GM19468 (cell line): ENCODE measurements around the gene KCNQ1OT1.
"Not testable (repeated sequence)": the region's sequence is repeated elsewhere in the genome, so short reads cannot be mapped to it uniquely, and the experiment has no call there.

ENCODE experiments used
- ATAC-seq: cut with Tn5 transposase; IDR thresholded peaks from one replicate; pipeline ENCODE4 v1.9.1; 2021; ENCODE audit warnings: mild to moderate bottlenecking, moderate library complexity, moderate number of reproducible peaks; ENCODE audit not compliant: unreplicated experiment; ENCODE audit errors: extremely low read depth

Gene KCNQ1OT1

DNA sequence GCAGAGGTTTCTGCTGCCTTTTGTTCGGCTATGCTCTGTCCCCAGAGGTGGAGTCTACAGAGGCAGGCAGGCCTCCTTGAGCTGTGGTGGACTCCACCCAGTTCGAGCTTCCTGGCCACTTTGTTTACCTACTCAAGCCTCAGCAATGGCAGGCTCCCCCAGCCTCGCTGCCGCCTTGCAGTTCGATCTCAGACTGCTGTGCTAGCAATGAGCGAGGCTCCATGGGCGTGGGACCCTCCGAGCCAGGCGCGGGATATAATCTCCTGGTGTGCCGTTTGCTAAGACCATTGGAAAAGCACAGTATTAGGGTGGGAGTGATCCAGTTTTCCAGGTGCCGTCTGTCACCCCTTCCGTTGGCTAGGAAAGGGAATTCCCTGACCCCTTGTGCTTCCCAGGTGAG lies 60.0 kb downstream of the KCNQ1OT1 start:
- ATAC-seq = not testable (repeated sequence)

DNA sequence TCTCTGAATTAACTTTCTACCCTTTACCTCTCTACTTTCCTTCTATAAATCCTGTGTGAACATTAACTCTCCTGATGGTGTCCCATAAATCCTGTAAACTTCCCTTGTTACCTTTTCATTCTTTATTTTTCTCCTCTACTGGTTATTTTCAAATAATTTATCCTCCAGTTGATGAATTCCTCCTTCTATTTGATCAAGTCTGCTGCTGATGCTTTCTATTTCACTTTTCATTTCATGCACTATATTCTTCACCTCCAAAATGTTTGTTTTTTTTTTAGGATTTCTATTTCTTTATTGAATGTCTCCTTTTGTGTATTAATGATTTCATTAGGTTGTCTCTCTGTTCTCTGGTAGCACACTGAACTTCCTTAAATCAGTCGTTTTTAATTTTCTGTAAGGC lies 68.6 kb downstream of the KCNQ1OT1 start:
- ATAC-seq = no peak

DNA sequence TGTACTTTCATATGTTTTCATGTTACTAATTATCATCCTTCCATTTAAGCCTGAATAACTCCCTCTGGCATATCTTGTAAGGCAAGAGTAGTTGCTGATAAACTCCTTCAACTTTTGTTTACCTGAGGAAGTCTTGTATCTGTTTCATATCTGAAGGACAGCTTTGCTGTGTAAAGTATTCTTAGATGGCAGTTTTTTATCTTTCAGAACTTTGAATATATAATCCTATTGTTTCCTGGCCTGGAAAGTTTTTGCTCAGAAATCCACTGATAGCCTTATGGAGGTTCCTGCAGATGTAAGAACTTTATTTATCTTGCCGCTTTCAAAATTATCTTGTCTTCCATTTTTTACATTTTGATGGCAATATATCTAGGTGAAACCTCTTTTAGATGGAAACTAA lies 69.1 kb downstream of the KCNQ1OT1 start:
- no peak for ATAC-seq

DNA sequence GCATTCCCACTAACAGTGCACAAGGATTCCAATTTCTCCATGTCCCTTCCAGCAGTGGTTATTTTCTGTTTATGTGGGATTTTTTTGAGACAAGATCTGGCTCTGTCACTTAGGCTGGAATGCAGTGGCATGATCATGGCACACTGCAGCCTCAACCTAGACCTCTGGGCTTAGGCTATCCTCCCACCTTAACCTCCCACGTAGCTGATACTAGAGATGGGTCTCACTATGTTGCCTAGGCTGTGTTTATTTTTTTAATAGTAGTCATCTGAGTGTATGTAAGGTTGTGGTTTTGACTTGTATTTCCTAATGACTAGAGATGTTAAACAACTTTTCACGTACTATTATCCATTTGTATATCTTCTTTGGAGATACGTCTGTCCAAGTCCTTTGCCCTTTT lies 74.6 kb downstream of the KCNQ1OT1 start:
- no peak for ATAC-seq

DNA sequence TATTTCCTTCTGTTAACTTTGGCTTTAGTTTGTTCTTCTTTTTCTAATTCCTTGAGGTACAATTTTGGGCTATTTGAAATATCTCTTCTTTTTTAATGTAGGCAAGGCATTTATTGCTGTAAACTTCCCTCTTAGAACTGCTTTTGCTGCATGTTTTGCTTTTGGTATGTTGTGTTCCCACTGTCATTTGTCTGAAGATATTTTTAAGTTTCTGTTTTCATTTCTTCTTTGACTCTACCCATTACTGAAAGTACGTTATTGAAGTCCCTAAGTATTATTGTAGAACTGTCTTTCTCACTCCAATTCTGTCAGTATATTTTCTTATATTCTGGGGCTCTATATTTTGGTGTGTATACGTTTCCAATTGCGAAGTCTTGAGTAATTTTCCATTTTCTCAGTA lies 77.9 kb downstream of the KCNQ1OT1 start:
- no peak for ATAC-seq

DNA sequence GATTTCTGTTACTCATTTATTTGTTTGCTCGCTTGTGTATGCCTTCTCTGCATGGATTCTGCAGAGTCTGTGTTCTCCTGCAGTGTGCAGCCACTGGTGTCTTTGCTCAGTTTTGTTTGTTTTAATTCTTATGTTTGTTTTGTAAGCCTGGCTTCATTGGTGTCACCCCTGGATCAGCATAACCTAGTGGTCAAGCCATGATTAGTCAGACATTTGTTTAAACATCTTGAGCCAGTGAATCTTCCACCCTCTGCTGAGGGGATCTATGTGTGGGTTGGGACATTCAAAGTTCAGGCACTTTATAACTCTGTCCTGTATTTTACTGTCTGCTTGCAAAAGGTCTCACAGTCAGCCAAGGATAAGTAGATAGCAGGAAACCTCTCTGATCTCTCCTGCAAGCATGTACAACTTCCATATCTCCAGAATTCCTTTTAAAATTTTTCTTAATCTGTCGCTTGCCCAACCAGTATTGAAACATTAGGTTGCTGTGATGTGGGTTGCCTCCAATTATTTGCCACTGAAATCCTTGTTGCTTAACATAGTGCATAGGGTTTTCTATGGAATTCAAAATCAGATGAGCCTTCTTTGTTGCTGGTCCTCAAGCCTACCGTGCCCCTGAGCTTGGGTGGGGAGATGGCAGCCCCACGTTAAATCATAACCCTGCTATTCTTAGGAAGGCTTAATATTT lies 86.8 kb downstream of the KCNQ1OT1 start:
- no peak for ATAC-seq

DNA sequence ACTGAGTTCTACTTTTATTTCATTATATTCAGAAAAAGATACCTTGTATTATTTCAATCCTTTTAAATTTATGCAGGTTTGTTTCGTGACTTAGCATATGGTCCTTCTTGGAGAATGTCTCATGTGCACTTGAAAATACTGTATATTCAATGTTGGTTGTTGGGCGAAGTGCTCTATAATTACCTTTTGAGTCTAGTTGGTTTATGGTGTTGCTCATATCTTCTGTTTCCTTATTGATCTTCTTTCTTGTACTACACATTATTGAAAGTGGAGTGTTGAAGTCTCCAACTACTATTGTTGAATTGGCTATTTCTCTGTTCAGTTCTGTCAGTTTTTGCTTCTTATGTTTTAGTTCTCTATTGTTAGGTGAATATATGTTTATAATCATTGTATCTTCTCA lies 90.4 kb downstream of the KCNQ1OT1 start:
- ATAC-seq = no peak

DNA sequence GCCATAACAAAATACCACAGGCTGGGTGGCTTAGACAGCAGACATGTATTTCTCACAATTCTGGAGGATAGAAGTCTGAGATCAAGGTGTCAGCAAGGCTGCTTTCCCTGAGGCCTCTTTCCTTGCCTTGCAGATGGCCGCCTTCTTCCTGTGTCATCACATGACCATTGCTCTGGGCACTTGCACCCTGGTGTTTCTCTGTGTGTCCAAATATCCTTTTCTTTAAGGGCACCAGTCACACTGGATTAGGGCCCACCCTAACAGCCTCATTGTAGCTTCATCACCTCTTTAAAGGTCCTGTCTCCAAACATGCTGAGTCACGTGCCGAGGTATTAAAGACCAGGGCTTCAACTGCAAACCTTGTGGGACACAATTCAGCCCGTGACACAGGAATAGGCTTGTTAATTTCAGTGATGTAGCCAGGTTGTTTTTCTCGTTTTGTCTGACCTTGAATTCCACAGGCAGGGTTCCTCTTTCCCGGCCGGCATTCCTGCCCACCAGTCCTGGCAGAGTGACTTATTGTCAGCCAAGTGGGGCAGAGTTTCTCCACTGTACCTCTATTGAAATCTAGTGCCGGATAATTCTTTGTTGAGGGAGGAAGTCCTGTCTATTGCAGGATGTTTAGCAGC lies 100.1 kb downstream of the KCNQ1OT1 start:
- no peak for ATAC-seq

DNA sequence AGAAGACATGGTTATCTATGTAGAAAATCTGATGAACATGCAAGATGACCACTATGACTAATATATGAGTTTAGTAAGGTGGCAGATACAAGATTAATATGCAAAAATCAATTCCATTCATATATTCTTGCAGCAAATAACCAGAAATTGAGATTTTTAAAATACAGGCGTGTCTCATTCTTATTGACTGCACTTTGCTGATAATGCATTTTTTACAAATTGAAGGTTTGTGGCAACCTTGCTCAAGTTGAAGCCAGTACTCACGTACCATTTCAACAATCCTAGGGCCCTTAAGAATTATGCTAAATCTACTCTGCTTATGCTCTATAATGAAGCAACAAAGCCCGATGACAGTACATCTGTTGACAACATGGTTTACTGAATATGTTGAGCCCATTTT lies 104.6 kb downstream of the KCNQ1OT1 start:
- ATAC-seq = no peak

DNA sequence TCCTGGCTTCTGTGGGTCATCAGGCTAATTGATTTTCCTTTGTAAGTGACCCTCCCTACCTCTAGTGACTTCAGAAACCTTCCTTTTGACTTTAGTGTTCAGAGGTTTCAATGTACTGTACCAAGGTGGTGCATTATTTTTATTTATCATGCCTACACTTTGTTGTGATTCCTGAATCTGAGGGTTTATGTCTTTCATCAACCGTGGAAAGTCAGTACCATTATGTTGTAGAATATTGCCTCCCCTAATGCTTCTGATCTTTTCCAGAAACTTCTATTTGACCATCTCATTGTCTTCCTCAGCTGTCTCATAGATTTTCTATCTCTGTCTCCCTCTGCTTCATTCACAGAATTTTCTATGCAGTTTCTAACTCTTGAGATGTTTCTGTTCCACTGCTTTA lies 105.5 kb downstream of the KCNQ1OT1 start:
- ATAC-seq = no peak

DNA sequence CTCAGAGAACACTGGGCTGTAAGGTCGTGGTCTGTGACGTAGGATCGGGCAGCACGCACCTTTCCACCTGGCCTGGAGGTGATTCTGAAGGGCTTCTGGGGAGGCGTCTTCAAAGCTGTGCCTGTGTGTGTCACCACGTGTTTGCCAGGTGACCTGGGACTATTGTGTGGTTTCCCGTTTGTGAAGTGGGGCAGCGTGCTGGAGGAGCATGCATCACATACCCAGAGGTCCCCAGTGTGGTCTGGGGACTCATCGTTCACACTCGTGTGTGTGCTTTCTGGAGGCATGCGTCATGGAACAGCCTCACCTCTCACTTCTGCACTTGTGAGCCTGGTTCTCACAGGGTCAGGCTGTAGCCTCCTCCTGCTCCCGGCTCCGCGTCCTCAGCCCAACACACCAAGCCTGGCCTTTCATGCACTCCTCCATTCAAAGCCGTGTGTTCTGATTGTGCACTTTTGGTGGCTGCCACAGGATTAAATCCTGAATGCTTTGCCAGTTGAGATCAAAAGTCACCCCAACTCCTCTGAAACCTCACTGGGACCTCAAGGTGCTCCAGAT lies 106.3 kb downstream of the KCNQ1OT1 start:
- ATAC-seq = no peak

DNA sequence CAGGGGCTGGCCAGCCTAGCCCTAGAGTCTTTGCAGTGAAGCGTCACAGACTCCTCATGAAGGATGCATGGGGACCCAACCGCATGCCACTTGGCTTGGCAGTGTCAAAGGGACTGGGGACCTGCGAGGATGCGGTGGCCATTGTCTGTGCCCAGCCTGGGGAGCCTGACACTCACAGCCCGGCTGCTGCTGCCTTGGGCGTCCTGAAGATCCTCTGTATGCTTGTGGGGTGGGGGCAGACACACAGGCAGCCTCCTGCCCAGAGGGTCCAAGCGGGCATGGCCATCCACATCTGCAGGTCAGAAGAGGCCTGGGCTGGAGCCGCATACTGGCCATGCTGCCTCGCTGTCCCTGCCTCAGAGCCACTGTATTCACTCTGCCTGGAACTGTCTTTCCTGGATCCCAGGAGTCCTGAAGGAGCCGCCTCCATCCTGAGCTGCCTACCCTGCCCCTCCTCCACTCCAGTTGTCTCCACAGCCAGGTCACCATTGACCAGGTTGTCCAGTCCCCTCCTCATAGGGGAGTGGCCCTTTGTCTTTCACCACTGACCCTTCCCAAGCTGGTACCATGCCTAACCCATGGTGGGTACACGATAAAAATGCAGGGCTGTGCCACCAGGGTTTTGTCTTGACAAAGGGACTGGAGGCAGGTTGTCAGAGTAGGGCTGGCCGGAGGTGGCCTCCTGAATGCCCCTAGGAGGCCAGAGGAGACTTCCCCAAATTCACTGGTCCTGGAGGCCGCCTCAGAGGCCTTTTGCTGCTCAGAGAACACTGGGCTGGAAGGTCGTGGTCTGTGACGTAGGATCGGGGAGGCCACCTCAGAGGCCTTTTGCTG lies 107.0 kb downstream of the KCNQ1OT1 start:
- ATAC-seq = no peak

DNA sequence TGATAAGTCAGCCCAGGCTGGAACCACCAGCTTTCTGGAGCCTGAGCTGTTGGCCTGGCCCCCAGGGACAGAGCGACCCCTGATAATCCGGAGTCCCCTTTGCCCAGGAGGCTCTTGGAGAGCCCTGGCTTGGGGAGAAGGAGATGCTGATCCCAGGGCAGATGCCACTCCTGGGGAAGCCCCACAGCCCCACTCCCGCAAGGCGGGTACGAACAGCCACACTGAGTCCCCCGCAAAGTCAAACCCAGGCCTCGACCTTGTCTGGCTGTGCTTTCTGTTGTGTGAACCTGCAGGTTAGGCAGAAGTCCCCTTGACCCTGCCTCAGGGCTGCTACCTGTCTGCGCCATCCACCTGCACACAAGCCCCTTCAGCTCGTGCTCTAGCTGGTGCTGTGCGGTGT lies 108.0 kb downstream of the KCNQ1OT1 start:
- no peak for ATAC-seq

DNA sequence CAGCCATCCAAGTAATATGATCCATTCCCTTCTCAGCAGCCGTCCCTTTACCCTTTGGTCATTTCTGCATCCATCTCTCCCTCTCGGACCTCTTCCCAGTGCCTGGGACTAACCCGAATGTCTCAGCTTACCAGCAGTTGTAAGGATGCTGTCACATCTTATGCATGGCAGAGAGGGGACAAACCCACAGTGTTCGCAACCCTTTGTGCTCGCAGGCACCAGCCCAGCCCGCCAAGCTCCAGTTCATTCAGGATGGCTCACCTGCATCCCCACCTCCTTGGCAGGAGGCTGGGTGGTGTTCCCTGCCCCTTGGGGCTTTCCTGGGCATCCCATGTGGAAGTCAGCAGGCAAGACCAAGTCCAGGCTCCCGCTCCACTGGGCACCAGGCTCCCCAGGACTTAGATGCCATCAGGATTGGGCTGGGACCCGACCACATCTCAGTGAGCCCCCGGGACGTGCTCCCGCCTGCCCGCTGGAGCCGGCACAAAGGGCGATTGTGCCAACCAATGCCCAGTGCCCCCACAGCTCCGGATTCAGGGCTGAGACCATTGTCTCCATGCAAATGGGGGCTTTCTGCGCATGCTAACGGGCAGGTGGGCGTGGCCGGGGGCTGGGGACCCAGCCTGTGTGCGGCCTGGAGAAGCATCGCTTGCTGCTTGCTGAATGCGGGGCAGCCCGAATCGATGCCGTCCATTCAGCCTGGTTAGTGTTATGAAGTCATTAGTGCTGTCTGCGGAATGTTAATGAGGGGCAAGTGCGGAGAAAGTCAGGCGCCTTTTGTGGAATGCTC lies 108.6 kb downstream of the KCNQ1OT1 start:
- ATAC-seq = no peak

DNA sequence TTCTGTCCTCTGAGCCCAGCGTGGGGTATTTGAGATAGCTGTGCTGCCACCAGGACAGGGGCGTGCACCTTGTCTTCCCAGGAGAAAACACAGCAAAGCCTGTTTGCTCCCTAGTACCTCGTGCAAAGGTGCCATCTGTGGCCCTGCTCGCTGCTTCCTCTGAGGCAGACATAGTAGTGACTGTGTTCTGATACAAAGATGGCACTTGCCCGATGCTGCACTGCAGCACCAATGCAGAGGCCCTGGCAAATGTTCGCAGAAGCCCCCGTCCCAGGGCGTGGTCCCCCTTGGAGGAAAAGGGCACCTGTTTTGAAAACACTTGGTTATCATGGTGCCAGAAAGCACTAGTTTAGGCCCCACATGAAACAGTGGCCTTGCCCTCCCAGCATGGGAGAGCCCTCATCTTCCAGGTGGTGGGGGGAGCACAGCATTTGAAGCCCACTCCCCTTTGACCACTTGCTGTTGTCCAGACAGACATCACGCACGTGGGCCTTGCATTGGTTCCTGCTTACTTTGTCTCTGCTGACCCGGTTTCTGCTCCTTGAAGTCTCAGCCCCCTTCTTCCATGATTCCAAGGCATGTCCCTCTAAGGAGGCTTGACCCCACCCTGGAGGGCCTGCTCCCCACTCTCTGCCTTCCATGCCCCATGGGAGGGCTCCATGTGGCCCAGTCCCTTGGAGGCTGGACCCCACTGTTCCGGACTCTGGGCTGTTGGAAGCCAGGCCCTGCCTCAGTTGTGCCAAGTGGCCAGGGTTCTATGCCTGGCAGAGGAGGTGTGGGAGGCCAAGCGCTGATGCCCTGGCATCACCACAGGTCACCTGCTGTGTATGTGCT lies 109.4 kb downstream of the KCNQ1OT1 start:
- ATAC-seq = no peak

DNA sequence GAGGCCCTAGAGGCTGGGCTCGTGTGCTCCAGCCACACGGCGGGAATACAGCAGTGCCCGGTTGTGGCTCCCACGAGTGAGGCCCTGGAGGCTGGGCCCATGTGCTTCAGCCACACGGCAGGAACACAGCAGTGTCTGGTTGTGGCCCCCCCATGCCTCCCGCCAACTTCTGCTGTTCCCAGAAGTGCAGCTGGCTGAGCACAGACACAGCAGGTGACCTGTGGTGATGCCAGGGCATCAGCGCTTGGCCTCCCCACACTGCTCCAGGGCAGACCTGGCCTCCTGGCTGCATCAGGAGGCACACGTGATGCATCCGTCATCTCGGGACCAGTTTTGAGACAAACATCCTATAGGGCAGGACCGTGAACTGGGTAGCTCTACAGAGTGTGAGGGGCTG lies 110.3 kb downstream of the KCNQ1OT1 start:
- no peak for ATAC-seq

DNA sequence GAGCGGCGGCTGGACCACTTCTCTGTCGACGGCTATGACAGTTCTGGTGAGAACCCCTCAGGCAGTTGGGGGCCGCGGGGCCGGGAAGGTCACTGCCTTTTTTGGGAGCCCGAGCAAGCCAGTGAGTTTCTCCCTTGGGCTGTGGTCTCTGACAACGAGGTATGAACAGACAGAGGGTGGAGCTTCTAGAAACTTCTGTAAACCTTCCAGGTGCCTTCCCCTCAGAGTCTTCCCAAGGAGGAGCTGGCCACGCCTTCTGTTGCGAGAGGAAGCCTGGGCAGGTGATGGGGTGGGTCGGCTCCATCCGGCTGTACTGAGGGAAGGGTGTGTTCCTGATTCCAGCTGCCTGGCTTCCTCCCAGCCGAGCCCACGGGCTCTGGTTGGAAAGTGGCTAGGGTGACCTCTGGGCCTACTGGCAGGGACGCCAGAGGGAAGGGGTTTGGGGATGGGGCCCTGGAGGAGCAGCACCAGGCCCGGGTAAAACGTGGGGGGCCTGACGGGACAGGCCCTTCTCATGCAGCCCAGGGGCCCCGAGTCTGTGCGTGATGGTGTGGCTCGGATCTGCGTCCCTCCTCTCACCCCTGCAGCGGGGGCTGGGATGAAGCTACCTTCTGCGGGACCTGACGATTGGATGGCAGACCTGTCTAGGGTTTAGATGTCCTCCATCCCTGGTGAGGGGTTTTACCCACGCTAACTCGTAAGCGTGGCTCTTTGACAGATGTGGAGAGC lies 110.8 kb downstream of the KCNQ1OT1 start:
- no peak for ATAC-seq

DNA sequence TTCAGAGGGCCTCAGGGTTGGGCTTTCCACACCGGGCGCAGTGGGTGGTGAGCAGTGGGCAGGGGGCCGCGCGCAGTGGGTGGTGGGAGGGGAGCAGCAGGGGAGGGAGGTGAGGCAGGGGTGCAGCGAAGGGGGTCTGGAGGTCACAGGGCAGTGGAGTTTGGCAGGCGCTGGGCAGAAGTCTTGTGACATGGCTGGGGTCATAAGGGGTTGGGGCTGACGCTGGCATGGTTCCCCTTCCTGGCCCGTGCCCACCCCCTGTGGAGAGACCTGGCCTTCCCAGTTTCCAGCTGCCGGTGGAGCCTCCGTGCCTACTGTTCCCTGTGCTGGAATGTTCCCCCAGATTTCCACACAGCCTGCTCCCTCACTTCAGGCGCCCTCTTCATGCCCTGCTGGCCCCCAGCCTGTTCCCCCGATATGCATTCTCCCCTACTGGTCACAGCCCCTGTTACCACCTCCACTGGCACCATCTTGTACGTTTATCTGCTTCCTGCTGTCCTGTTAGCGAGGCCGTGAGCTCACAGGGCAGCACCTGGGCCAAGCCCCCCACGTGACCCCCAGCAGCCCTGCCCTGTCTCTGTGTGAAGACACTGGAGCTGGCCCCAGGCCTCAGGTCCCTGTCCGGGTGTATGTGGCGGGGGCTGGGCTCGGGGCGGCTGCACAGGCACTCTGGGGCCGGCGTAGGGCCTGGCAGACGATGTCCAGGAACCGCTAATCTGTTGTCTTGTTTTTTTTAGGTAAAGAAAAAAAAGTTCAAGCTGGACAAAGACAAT lies 111.6 kb downstream of the KCNQ1OT1 start:
- ATAC-seq = no peak
